Measurements from ENCODE around the gene ALAS1. TPM values are rescaled to one million over a fixed set of nuclear protein-coding genes. Genes with fewer than 3 reads are reported as not detected.

The ALAS1 gene
- 46.5 to 53.1 TPM (median 49.8 TPM) in 5 replicates for total RNA-seq (2022; extraction: Qiagen RNA extraction; ENCODE audit: low read depth)

DNA sequence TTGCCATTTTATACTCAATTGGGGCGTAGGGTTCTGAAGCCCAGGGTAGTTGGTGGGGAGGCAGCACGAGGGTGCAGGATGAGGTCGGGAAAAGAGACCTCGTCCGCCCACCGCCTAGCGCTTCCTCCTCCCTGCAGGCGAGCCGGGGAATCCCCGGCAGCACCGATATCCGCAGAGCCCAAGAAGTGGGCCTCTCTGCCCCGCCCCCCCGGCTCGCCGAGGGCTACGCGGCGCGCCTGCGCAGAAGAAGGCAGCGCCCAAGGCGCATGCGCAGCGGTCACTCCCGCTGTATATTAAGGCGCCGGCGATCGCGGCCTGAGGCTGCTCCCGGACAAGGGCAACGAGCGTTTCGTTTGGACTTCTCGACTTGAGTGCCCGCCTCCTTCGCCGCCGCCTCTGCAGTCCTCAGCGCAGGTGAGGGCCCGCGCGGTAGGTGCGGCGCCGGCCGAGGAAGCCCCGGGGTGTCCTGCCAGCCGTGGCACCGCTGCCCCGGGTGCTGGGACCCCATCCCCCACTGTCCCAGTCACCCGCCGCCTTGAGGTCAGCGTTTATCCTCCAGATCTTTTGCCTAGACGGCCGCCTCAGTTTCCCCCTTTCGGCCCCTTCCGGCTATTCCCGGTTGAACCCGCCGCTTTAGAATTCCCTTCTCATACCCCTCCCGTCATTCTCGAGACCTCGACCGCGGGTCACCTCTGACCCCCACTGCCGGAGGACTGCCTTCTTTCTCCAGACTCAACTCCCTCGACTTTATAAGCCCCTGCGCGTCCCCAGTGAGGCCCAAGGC lies at the start of gene ALAS1:
Gene ALAS1, plus strand, starts transcription at position 319 of the 784 bp plus-strand sequence. CDS start 1,082 bp downstream, outside the sequence.

DNA sequence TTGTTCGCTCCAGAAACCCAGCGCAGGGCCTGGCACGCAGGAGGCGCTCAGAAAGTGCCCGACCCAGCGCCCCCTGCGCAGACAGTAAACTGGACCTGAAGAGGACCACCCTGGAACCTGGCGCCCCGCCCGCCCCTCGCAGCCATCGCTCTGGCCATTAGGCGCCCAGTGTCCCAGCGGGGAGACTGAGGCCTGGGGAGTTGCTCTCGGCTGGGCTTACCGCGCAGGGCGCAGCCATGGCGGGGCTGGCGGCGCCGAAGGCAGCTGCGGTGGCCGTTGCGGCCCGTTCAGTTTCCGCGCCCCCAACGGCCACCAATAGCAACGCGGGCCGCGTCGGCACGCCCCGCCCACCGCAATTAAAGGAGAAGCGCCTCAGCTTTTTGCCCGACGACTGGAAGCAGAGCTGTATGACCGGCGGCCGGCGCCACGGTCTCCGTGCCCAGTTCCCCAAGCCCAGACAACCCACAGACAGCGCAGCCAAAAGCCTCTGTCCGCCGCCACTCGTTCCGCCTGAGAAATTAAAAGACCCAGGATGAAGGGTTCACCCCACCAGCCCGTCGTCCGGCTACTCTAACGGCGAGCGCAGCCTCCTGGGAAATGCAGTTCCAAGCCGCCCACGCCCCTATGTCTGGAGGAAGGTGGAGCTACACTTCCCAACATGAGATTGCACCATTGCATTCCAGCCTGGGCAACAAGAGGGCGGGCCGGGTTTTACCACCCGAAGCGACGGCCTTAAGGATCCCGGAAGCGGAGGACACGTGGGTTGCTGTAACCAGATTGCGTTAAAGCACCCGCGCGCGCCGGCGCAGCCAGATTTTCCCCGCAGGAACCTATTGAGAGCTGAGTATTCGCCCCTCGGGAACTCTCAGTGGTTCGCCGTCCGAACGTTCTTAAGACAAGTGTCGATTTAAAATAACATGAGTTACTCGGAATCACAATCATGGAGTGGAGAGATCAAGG lies 43.5 kb upstream of the ALAS1 start, which contains the start of gene POC1A:
Gene POC1A, minus strand, starts transcription at position 289 of the 960 bp plus-strand sequence. Its CDS starts 51 bp downstream, at position 238.

DNA sequence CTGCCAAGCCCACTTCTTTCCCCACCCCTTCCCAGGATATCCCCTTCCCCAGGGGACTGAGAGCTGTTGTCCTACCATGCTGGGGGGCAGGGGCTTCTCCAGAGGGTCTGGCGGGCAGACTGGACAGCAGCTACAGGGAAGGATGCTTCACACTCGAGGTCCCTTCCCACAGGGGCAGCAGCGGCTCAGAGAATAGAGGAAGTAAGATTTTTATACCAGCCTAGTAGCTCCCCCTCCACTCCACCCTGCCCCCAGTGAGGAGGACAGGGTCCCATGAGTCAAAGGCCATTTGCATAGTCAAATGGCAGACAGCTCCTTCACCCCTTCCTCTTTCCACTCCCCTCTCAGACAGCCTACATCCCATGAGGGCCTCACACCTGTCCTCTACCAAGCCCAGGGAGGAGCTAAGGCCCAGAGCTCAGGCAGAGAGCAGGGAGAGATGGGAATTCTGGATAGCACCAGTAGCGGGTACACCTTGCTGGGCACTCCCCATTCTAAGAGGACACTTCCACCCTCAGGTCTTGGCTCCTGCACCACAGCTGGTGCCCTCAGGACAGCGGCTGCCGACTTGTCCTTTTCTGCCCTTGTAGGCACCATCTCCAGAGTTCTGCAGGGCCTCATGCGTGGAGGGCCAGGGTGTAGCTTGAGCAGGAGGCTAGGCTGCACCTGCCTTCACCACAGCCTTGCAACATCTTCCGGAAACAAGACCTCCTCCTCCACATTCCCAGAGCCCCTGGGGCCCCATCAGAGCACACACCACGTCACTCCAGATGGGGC lies 27.7 kb downstream of the ALAS1 start, which contains the start of gene TLR9:
Gene TLR9, minus strand, starts transcription at position 194 of the 777 bp plus-strand sequence. Its CDS starts 116 bp downstream, at position 78.

DNA sequence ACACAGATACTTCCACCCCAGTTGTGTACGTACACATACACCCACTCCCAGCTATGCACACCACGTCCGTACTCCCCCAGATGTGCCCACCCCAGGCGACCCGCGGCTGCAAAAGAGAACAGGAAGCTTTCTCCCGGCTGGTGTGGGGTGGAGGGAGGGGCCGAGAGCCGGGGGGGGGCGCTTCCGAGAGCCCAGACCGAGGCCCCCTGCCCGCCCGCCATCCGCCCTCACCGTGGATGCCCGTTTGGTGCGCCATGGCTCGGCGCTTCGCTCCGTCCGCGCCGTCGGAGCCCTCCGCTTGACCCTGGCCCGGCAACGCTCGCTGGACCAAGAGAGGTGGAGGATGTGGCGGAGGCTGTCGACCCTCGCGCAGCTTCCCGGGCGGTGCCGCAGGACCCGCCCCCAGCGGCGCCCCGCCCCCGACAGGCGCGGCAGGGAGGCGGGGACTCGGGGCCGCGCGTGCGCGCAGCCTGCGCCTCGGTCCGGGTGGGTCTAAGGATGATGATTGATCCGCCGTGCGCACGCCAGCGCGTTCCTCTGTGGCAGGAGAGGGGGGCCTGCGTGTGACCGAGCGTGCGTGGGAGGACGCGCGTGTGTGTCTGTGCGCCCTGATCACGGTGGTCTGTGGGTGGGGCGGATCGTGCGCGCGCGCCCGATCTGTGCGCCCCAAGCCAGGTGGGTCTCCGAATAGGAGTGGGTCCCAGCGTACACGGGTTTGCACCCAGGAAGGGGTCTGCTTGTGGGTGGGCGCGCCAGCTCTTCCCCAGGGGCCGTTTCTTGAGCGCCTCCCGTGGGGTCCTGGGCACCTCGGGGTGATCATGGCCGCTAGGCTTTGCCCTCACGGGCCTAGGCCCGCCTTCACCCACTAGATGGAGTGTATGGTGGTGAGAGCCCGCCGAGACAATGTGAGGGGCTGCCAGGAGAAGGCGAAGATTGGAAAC lies 41.1 kb downstream of the ALAS1 start, which contains the start of gene TWF2:
Gene TWF2, minus strand, starts transcription at position 398 of the 941 bp plus-strand sequence. Its CDS starts 142 bp downstream, at position 256.

DNA sequence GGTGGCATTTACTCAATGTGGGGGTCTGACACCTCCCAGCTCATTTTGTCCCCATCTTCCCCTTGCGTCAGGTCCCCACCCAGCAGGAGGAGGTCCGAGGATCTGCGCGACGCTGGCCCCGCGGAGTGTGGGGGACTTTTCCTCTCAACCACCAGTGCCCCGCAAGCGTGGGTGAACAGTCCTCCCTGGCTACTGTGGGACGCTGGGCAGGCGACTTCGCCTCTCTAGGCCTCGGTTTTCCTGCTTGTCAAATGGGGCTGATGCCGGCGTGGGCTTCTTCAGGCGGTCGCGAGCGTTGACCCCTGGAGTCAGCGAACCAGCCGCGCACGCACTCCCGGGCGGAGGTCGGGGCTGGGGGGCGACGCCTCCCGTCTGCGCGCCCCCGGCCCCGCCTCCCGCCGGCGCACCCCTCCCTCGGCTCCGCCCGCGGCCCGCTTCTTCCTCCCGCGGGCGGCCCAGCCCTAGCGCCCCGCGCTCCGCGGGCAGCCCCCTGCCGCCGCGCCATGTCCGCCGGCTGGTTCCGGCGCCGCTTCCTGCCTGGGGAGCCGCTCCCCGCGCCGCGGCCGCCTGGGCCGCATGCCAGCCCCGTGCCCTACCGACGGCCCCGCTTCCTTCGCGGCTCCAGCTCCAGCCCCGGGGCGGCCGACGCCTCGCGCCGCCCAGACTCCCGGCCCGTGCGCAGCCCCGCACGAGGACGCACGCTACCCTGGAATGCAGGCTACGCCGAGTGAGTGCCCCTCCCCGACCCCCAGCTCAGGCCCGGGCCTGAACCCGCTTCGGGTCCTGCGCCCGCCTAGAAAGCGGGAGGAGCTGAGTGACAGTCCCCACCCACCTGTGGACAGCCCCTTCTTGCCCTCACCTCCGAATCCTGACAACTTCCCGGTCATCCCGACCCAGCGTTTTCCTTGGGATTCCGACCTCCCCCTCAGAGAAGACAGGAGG lies 47.6 kb downstream of the ALAS1 start, which contains the start of gene PPM1M:
Gene PPM1M, plus strand, starts transcription at position 438 of the 942 bp plus-strand sequence. Its CDS starts 66 bp downstream, at position 504.

Other genes with a start within 250 kb of the ALAS1 start
- gene GPR62, start 242.8 kb upstream of the ALAS1 start, total RNA-seq (2022; extraction: Qiagen RNA extraction; ENCODE audit: low read depth) = not detected in 5 replicates
- gene PCBP4, start 230.7 kb upstream of the ALAS1 start, total RNA-seq (2022; extraction: Qiagen RNA extraction; ENCODE audit: low read depth) = 10.2 to 14.0 TPM (median 12.7 TPM) in 5 replicates
- gene ABHD14B, start 224.1 kb upstream of the ALAS1 start, total RNA-seq (2022; extraction: Qiagen RNA extraction; ENCODE audit: low read depth) = 25.1 to 33.8 TPM (median 31.8 TPM) in 5 replicates
- 13.7 to 18.0 TPM (median 15.5 TPM) in 5 replicates for gene ABHD14A, start 223.1 kb upstream of the ALAS1 start, total RNA-seq (2022; extraction: Qiagen RNA extraction; ENCODE audit: low read depth)
- gene ACY1, start 214.6 kb upstream of the ALAS1 start, total RNA-seq (2022; extraction: Qiagen RNA extraction; ENCODE audit: low read depth) = 22.5 to 29.0 TPM (median 23.4 TPM) in 5 replicates
- 1,309 to 1,553 TPM (median 1,319 TPM) in 5 replicates for gene RPL29, start 202.3 kb upstream of the ALAS1 start, total RNA-seq (2022; extraction: Qiagen RNA extraction; ENCODE audit: low read depth)
- 21.2 to 25.0 TPM (median 23.4 TPM) in 5 replicates for gene DUSP7, start 141.6 kb upstream of the ALAS1 start, total RNA-seq (2022; extraction: Qiagen RNA extraction; ENCODE audit: low read depth)
- gene POC1A, start 43.7 kb upstream of the ALAS1 start, total RNA-seq (2022; extraction: Qiagen RNA extraction; ENCODE audit: low read depth) = 15.4 to 19.3 TPM (median 17.3 TPM) in 5 replicates
- gene TLR9, start 27.5 kb downstream of the ALAS1 start, total RNA-seq (2022; extraction: Qiagen RNA extraction; ENCODE audit: low read depth) = 0.09 TPM in 1 of 5 replicates, not detected in the others
- 64.4 to 75.7 TPM (median 71.1 TPM) in 5 replicates for gene TWF2, start 41.0 kb downstream of the ALAS1 start, total RNA-seq (2022; extraction: Qiagen RNA extraction; ENCODE audit: low read depth)
- 4.2 to 4.9 TPM (median 4.3 TPM) in 5 replicates for gene PPM1M, start 47.6 kb downstream of the ALAS1 start, total RNA-seq (2022; extraction: Qiagen RNA extraction; ENCODE audit: low read depth)
- 45.9 to 52.6 TPM (median 49.1 TPM) in 5 replicates for gene WDR82, start 80.5 kb downstream of the ALAS1 start, total RNA-seq (2022; extraction: Qiagen RNA extraction; ENCODE audit: low read depth)
- gene GLYCTK, start 89.7 kb downstream of the ALAS1 start, total RNA-seq (2022; extraction: Qiagen RNA extraction; ENCODE audit: low read depth) = 3.5 to 5.4 TPM (median 4.8 TPM) in 5 replicates
- 0.67 to 1.7 TPM (median 0.95 TPM) in 5 replicates for gene DNAH1, start 118.2 kb downstream of the ALAS1 start, total RNA-seq (2022; extraction: Qiagen RNA extraction; ENCODE audit: low read depth)
- gene BAP1, start 211.8 kb downstream of the ALAS1 start, total RNA-seq (2022; extraction: Qiagen RNA extraction; ENCODE audit: low read depth) = 28.1 to 39.7 TPM (median 37.0 TPM) in 5 replicates
- 2.1 to 3.6 TPM (median 2.6 TPM) in 5 replicates for gene PHF7, start 212.5 kb downstream of the ALAS1 start, total RNA-seq (2022; extraction: Qiagen RNA extraction; ENCODE audit: low read depth)
- 0.08 to 0.13 TPM (median 0.13 TPM) in 5 replicates for gene SEMA3G, start 246.9 kb downstream of the ALAS1 start, total RNA-seq (2022; extraction: Qiagen RNA extraction; ENCODE audit: low read depth)